Activated CD8-positive, alpha-beta memory T cell treated with anti-CD3 and anti-CD28 coated beads for 1 hour (primary cell): ENCODE measurements around the gene IGF2BP3.

ENCODE experiments used
- DNase-seq, 2 donors: peaks; one replicate each; pipeline ENCODE4 v3.0.0-alpha.2; 2020; ENCODE audit warnings: low read depth in 1 of 2; ENCODE audit errors: extremely low read depth in 1 of 2

Gene IGF2BP3

DNA sequence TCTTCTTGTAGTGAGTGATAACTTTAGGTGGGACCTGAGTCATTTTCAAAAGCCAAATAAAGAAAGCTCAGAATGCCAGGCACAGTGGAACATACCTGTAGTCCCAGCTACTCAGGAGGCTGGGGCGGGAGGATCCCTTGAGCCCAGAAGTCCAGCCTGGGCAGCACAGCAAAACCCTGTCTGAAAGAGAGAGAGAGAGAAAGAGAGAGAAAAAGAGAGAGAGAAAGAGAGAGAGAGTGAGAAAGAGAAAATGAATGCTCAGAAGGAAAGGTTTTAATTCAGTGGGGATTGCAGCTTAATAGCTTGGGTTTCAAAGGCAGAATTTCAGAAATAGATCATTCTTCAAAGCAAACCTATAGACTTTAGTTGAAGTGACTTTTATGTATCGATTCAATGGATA, 198.0 kb downstream of the IGF2BP3 start:
- no peak for DNase-seq

DNA sequence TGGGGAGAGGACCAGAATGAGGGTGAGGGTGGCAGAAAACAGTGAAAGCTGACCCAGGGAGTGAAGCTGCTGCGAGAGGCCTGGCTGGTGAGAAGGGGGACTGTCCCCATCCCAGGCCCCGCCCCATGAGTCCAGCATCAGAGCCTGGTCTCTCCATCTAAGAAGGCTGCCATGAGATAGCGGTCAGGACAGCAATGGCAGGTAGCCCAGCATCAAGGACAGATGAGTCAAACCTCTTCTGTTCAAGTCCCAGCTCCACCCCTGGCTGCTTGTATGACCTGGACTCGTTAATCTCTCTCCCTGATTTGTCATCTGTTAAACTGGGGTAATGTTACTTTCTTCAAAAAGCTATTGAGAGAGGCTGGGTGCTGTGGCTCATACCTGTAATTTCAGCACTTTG, 201.5 kb downstream of the IGF2BP3 start:
- no peak for DNase-seq

DNA sequence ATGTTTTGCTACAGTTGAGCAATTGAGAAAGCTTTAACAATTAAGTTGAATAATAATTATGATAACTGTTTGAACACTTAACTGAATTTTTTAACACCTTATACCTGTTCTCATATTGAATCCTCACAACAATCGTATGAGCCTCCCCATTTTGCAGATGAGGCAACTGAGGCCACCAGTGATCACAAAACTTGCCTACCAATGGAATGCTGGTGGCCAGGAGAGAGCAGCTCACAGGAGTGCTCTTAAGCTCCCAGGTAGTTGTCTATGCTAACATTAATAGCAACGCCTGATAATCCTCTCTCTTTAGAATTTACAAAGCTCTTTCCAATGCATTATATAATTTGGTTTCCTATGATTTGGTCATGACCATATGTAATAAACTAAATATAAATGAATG, 202.1 kb downstream of the IGF2BP3 start:
- no peak for DNase-seq

- DNase-seq, result no peak
These were observed 202.9 kb downstream of the IGF2BP3 start for GRCh38 chr7:23267357-23267756.

- no peak for DNase-seq
These were observed 203.4 kb downstream of the IGF2BP3 start for GRCh38 chr7:23266918-23267317.

DNA sequence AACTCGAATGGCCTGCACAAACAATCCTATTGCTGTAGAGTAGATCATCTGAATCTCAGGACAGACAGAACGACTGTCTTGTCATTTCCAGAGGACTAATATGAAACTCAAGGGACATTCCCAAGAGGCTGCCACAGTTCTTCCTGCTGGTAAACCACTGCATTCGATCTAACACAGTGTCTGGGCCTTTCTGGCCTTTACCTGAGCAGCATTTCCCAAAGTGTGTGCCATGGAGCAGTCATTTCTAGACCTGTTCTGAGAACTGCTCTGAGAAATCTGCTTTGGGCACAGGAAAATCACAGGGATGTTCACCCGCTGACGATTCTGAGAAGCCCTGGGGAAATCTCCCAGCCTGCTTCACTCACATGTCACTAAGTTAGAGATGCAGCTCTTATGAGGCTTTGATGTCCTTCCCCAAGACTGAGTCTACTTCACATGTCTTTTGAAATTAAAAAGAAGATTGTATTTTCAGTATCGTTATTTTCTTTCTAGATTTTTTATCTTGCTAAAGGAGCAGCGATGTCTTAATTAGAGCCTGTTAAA, 205.3 kb downstream of the IGF2BP3 start:
- no peak for DNase-seq

DNA sequence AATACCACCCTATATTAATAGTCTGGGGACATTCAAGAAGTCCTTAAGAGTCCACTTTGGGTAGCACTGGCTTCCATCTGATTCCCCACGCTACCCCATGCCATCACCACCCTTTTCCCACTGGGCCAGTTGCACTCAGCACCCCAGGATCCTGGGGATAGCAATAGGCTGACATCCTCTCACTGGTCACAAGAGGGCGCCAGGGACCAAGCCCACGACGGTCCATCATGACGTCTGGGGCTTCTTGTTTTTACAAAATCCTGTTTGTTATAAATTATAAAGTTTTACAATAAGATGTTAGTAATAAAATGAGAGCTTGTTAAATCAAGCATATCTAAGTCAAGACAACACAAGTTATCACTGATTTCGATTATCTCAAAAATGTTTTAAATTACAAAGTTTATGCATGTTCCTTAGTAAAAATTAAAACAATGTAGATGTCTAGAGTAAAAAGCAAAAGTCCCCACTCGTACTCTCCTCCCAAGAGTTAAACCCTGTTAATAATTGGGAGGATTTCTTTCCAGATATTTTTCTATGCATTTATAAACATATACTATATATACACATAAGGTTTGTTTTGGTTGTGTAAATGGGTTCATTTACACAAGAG, 208.3 kb downstream of the IGF2BP3 start:
- DNase-seq, result peak; percentile 12 to 31

DNA sequence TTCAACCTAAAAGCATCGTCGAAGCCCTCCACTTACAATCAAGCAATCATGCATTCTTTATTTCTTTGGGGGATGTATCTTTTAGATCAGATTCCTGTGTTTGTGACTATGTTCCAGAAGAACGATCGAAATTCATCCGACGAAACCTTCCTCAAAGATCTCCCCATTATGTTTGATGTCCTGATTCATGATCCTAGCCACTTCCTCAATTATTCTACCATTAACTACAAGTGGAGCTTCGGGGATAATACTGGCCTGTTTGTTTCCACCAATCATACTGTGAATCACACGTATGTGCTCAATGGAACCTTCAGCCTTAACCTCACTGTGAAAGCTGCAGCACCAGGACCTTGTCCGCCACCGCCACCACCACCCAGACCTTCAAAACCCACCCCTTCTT, 209.9 kb downstream of the IGF2BP3 start:
- no peak for DNase-seq
